ENCODE results near the gene UGCG. TPM values are rescaled to one million over a fixed set of nuclear protein-coding genes. Genes with fewer than 3 reads are reported as not detected.

The UGCG gene
- total and polyA plus RNA-seq, 10 of the 15 experiments (the other 5 are each of a cell fraction or from before 2014, with no cell fraction given), result 21.7 to 96.6 (median 48.9) TPM

- ChIA-PET CTCF (interaction anchor here (0.8 to 1.6 kb wide), 3 partner anchors 18 to 107 kb away, joined by 3 to 8 read pairs (median 5); no protein-coding TSS in a partner anchor), RAD21 (ENCODE audit: unreplicated experiment) (interaction anchor here (0.9 to 12.2 kb wide), 18 partner anchors 8 to 209 kb away, joined by 3 to 107 read pairs (median 7); partner anchors contain the start of gene UGCG), POLR2A (interaction anchor here (0.8 to 2.2 kb wide), 14 partner anchors 8 to 68 kb away, joined by 3 to 12 read pairs (median 5); no protein-coding TSS in a partner anchor), SMC1A (ENCODE audit: uncharacterized antibody, unreplicated experiment) (interaction anchor here (1.0 to 13.2 kb wide), 21 partner anchors 9 to 101 kb away, joined by 3 to 136 read pairs (median 5); no protein-coding TSS in a partner anchor)
- no peak for TF ChIP-seq USF1 (IDR thresholded peaks at IDR 0.05; ENCODE audit: borderline replicate concordance, extremely low read length, insufficient read depth, low read depth, low read length)
- Histone ChIP-seq H3K36me3 (ENCODE audit: control insufficient read depth in 2 of 2, insufficient read depth in 2 of 2, low read length in 1 of 2) (no peaks in the 10 kb centered on the region), H3K4me2 (ENCODE audit: control insufficient read depth, insufficient read depth) (no peak overlapping the region), H3K4me1 (ENCODE audit: control insufficient read depth, insufficient read depth, low read length) (peaks cover 25% of the 10 kb centered on the region), H3K9ac (ENCODE audit: control insufficient read depth, insufficient read depth, low read length) (no peak overlapping the region), H3K9me3 (replicated peaks; ENCODE audit: control insufficient read depth, insufficient read depth, low read length) (no peaks in the 10 kb centered on the region), H3K27ac (ENCODE audit: control insufficient read depth, insufficient read depth) (no peak overlapping the region), H4K20me1 (ENCODE audit: control insufficient read depth, insufficient read depth) (no peaks in the 10 kb centered on the region), H3K4me3 (no peak overlapping the region), H3K27me3 (replicated peaks in 1 of 2; ENCODE audit: control insufficient read depth in 2 of 2, insufficient read depth in 2 of 2, low read length in 1 of 2) (no peaks in the 10 kb centered on the region), H3K79me2 (ENCODE audit: control insufficient read depth, insufficient read depth, low read length) (no peaks in the 10 kb centered on the region), H2AFZ (ENCODE audit: control insufficient read depth, low read depth, low read length) (no peak overlapping the region)
- DNase-seq (ENCODE audit: low read depth, low spot score) (no peak), FAIRE-seq (no peak), ATAC-seq (no peak)
- intact Hi-C loops (cut with micrococcal nuclease; ENCODE audit: unreplicated experiment), result no loop called here
- WGBS (ENCODE audit: insufficient coverage, insufficient replicate concordance, low lambda C conversion rate, missing lambda C conversion rate), result 76% methylated on average over 3 of the region's 3 CpGs
- BruUV-seq (replicated peaks), result no TSS peak
- in situ Hi-C loops (cut with MboI), result no loop called here
Measured at GRCh38 chr9:111967621-111968020, 71.0 kb downstream of the UGCG start.

- peak; percentile 65 for ATAC-seq
- DNase-seq (ENCODE audit: low read depth, low spot score), result peak; percentile 66
- Histone ChIP-seq H3K27ac (ENCODE audit: control insufficient read depth, insufficient read depth) (peak overlapping the region; percentile 56; the same call in 1 of the 2 replicates), H3K4me2 (ENCODE audit: control insufficient read depth, insufficient read depth) (no peak overlapping the region), H3K79me2 (ENCODE audit: control insufficient read depth, insufficient read depth, low read length) (no peaks in the 10 kb centered on the region), H3K9ac (ENCODE audit: control insufficient read depth, insufficient read depth, low read length) (no peak overlapping the region), H3K36me3 (ENCODE audit: control insufficient read depth in 2 of 2, insufficient read depth in 2 of 2, low read length in 1 of 2) (no peaks in the 10 kb centered on the region), H2AFZ (ENCODE audit: control insufficient read depth, low read depth, low read length) (no peak overlapping the region), H3K27me3 (replicated peaks in 1 of 2; ENCODE audit: control insufficient read depth in 2 of 2, insufficient read depth in 2 of 2, low read length in 1 of 2) (no peaks in the 10 kb centered on the region), H4K20me1 (ENCODE audit: control insufficient read depth, insufficient read depth) (no peaks in the 10 kb centered on the region), H3K9me3 (replicated peaks; ENCODE audit: control insufficient read depth, insufficient read depth, low read length) (no peaks in the 10 kb centered on the region), H3K4me3 (no peak overlapping the region), H3K4me1 (ENCODE audit: control insufficient read depth, insufficient read depth, low read length) (peaks cover 25% of the 10 kb centered on the region)
- CTCF ChIA-PET, result interaction anchor here (0.6 to 2.5 kb wide), 4 partner anchors 8 to 35 kb away, joined by 3 to 9 read pairs (median 4); no protein-coding TSS in a partner anchor
- POLR2A ChIA-PET, result interaction anchor here (0.7 to 2.1 kb wide), 9 partner anchors 9 to 154 kb away, joined by 3 to 6 read pairs (median 4); no protein-coding TSS in a partner anchor
- 85% methylated on average over 5 of the region's 5 CpGs for WGBS (ENCODE audit: insufficient coverage, insufficient replicate concordance, low lambda C conversion rate, missing lambda C conversion rate)
- RAD21 ChIA-PET (ENCODE audit: unreplicated experiment), result interaction anchor here (0.7 to 12.2 kb wide), 15 partner anchors 9 to 106 kb away, joined by 3 to 107 read pairs (median 5); partner anchors contain the start of gene UGCG
- SMC1A ChIA-PET (ENCODE audit: uncharacterized antibody, unreplicated experiment), result interaction anchor here (0.6 to 13.2 kb wide), 22 partner anchors 11 to 106 kb away, joined by 3 to 136 read pairs (median 4); no protein-coding TSS in a partner anchor
- no peak for FAIRE-seq
- intact Hi-C loops (cut with micrococcal nuclease; ENCODE audit: unreplicated experiment) (no loop called here), in situ Hi-C loops (cut with MboI) (no loop called here)
- BruUV-seq (replicated peaks), result no TSS peak
- no peak for TF ChIP-seq KDM1A (IDR thresholded peaks at IDR 0.05; ENCODE audit: borderline replicate concordance)
- 0 out of 2 replicates have a peak, but pooled peaks have one; percentile 17 for TF ChIP-seq YY1 (IDR thresholded peaks at IDR 0.05; ENCODE audit: low read depth, low read length)
- TF ChIP-seq MTA2 (IDR thresholded peaks at IDR 0.05; ENCODE audit: low read depth), result 0 out of 2 replicates have a peak, but pooled peaks have one; percentile 12
- TF ChIP-seq ZNF24 (IDR thresholded peaks at IDR 0.05), result no peak
- no peak for TF ChIP-seq ZBTB40 (IDR thresholded peaks at IDR 0.05; ENCODE audit: borderline replicate concordance)
Measured at GRCh38 chr9:111969061-111969460, 72.4 kb downstream of the UGCG start.

Measured in GM12878 (cell line).